Retina (tissue), 1 donor: Measurements from ENCODE around the gene ZNF660.

Experiments used
- DNase-seq: peaks from one replicate; pipeline ENCODE4 v3.0.0-alpha.2; 2016

Gene ZNF660

GRCh38 chr3:44642337-44642736 is 57.6 kb downstream of the ZNF660 start:
- DNase-seq = no peak

DNA sequence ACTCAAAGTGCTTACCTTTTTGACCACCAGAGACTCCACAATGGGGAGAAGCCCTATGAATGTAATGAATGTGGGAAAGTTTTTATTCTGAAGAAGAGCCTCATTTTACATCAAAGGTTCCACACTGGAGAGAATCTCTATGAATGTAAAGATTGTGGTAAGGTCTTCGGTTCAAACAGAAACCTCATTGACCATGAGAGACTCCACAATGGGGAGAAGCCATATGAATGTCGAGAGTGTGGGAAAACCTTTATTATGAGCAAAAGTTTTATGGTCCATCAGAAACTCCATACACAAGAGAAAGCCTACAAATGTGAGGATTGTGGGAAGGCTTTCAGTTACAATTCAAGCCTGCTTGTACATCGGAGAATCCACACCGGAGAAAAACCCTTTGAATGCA is 58.3 kb downstream of the ZNF660 start:
- no peak for DNase-seq

DNA sequence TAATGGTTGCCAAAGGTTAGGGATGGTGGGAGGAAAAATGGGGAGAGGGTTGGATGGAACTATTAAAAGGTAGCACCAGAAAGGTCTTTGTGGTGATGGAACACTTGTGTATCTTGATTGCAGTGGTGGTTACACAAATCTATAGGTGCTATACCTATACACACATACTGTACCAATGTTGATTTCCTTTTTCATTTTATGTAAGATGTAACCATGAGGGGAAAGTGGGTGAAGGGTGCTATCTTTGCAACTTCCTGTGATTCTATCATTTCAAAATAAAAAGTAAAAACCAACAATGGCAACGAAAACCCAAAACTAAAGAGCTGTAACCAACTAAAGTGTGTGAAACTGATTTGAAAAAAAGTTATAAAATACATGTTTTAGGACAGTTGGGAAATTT is 63.0 kb downstream of the ZNF660 start:
- DNase-seq = no peak

DNA sequence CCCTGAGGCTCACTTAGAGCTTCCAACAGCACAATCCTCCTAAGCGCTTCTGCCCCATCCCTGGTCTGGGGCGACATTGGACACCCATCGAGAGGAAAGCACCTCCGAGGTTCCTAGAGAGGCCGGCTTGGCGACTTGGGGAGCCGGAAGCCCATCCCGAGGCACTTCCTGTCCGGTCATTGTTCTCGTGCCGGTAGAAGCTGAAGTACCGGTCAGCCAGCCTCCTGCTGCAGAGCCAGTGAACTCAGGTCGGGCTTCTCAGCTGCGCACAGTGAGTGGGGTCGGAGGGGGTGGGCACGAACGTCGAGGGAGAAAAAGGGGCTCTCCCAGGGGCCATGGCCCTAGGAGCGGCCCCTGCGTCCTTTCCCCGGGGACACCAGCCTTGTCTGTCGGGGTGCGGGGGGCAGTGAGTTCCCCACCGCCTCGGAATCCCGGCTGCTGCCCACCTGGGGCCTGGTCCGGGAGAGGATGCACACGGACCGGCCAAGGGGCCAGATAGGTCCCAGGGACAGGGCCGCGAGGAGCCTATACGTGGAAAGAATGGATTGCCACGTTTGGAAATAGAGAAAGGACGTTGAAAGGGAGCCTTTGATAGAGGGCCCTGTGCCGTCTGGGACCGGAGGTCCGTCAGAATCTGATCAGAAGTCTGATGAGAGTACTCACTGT is 63.9 kb downstream of the ZNF660 start, which contains the start of gene ZNF35:
Gene ZNF35 (plus strand): TSS at position 169 of the 666 bp plus-strand sequence. CDS start 2,336 bp downstream, outside the sequence.
- peak; percentile 89 for DNase-seq
